Measurements from ENCODE around the gene FGFR2. TPM values are rescaled to one million over a fixed set of nuclear protein-coding genes. Genes with fewer than 3 reads are reported as not detected.

The FGFR2 gene
- polyA plus RNA-seq, 4 donors = 1.1 to 31.2 (median 2.6) TPM

DNA sequence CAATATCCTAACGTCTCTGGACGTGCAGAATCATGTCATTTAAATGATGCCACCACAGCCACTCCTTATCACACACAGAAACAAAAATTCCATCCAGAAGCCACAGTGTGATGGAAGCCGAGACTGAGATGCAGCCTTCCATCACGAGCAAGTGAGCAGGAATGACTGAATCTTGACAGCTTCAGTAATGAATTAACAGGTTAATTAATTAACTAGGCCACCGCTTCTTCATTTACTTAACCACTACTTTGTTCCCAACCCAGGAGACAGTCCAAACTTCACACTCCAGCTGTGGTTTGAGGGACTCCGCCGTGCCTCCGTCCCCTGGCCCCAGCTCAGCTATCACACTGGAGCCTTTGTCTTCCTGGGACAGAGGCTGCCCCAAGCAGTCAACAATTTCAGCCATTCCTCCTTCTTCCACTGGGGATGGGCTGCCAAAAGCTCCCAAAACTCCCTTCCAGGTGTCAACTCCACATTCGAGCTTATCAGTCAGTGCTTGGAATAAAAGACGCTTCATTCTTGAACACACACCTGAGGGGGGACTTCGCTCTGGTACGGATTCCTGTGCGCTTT, 65.9 kb downstream of the FGFR2 start:
- Histone ChIP-seq H3K36me3 (ENCODE audit: control insufficient read depth in 3 of 3, insufficient read depth in 2 of 3, low read depth in 1 of 3, low read length in 3 of 3) (peaks cover 0 to 13% (median 0%) of the 10 kb centered on the region in 3 donors), H3K9me3 (ENCODE audit: control insufficient read depth in 2 of 2, insufficient read depth in 1 of 2, low read depth in 1 of 2, low read length in 1 of 2) (no peaks in the 10 kb centered on the region), H3K4me1 (ENCODE audit: control insufficient read depth in 3 of 3, insufficient read depth in 2 of 3, low read depth in 1 of 3, low read length in 2 of 3) (peaks cover 0 to 8% (median 0%) of the 10 kb centered on the region in 3 donors), H3K27ac (ENCODE audit: low read depth in 1 of 3, low read length in 2 of 3) (no peak overlapping the region), H3K4me3 (ENCODE audit: low read depth in 1 of 3, low read length in 3 of 3) (no peak overlapping the region), H3K27me3 (ENCODE audit: control insufficient read depth in 3 of 3, insufficient read depth in 3 of 3, low read length in 3 of 3) (no peaks in the 10 kb centered on the region)
- DNase-seq = no peak
- WGBS, 3 donors = 82 to 86% (median 84%) methylated on average over 13 of the region's 13 CpGs
- no peak for FAIRE-seq

DNA sequence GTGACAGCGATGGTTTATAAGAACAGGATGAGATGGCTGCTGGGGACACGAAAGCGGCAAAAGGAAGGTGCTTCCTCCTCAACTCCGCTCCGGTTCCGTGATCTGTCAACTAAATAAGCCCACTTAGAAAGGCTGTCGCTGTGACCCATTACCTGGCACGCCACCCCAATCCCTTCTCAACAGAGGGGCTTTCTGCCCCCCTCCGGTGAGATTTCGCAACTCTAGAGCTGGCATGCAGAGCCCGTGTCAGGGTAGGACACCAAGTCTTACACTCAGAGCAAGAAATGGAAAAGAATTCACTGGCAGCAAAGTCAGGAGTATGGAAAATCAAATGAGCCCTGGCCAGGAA, 66.4 kb downstream of the FGFR2 start:
- no peak overlapping the region for H3K27ac ChIP-seq (ENCODE audit: low read depth in 1 of 3, low read length in 2 of 3)
- H3K4me1 ChIP-seq (ENCODE audit: control insufficient read depth in 3 of 3, insufficient read depth in 2 of 3, low read depth in 1 of 3, low read length in 2 of 3) = peaks cover 0 to 8% (median 0%) of the 10 kb centered on the region in 3 donors
- no peaks in the 10 kb centered on the region for H3K27me3 ChIP-seq (ENCODE audit: control insufficient read depth in 3 of 3, insufficient read depth in 3 of 3, low read length in 3 of 3)
- H3K4me3 ChIP-seq (ENCODE audit: low read depth in 1 of 3, low read length in 3 of 3) = no peak overlapping the region
- no peak for FAIRE-seq
- DNase-seq = no peak
- H3K36me3 ChIP-seq (ENCODE audit: control insufficient read depth in 3 of 3, insufficient read depth in 2 of 3, low read depth in 1 of 3, low read length in 3 of 3) = peaks cover 0 to 14% (median 0%) of the 10 kb centered on the region in 3 donors
- 90 to 94% (median 92%) methylated on average over 11 of the region's 11 CpGs for WGBS, 3 donors
- no peaks in the 10 kb centered on the region for H3K9me3 ChIP-seq (ENCODE audit: control insufficient read depth in 2 of 2, insufficient read depth in 1 of 2, low read depth in 1 of 2, low read length in 1 of 2)

GRCh38 chr10:121531076-121531829, 67.0 kb downstream of the FGFR2 start:
- Histone ChIP-seq H3K9me3 (ENCODE audit: control insufficient read depth in 2 of 2, insufficient read depth in 1 of 2, low read depth in 1 of 2, low read length in 1 of 2) (no peaks in the 10 kb centered on the region), H3K27me3 (ENCODE audit: control insufficient read depth in 3 of 3, insufficient read depth in 3 of 3, low read length in 3 of 3) (no peaks in the 10 kb centered on the region), H3K36me3 (ENCODE audit: control insufficient read depth in 3 of 3, insufficient read depth in 2 of 3, low read depth in 1 of 3, low read length in 3 of 3) (peaks cover 0 to 18% (median 0%) of the 10 kb centered on the region in 3 donors), H3K4me3 (ENCODE audit: low read depth in 1 of 3, low read length in 3 of 3) (no peak overlapping the region), H3K4me1 (ENCODE audit: control insufficient read depth in 3 of 3, insufficient read depth in 2 of 3, low read depth in 1 of 3, low read length in 2 of 3) (peaks cover 0 to 8% (median 0%) of the 10 kb centered on the region in 3 donors), H3K27ac (ENCODE audit: low read depth in 1 of 3, low read length in 2 of 3) (peak overlapping the region in 1 of 3 donors; percentile 15)
- FAIRE-seq (no peak), DNase-seq (peak; percentile 13 to 63)
- WGBS, 3 donors = 34 to 64% (median 44%) methylated on average over 13 of the region's 13 CpGs

GRCh38 chr10:121530481-121531075, 67.7 kb downstream of the FGFR2 start:
- Histone ChIP-seq H3K27ac (ENCODE audit: low read depth in 1 of 3, low read length in 2 of 3) (peak overlapping the region in 1 of 3 donors; percentile 15), H3K36me3 (ENCODE audit: control insufficient read depth in 3 of 3, insufficient read depth in 2 of 3, low read depth in 1 of 3, low read length in 3 of 3) (peaks cover 0 to 18% (median 0%) of the 10 kb centered on the region in 3 donors), H3K4me3 (ENCODE audit: low read depth in 1 of 3, low read length in 3 of 3) (no peak overlapping the region), H3K9me3 (ENCODE audit: control insufficient read depth in 2 of 2, insufficient read depth in 1 of 2, low read depth in 1 of 2, low read length in 1 of 2) (no peaks in the 10 kb centered on the region), H3K27me3 (ENCODE audit: control insufficient read depth in 3 of 3, insufficient read depth in 3 of 3, low read length in 3 of 3) (no peaks in the 10 kb centered on the region), H3K4me1 (ENCODE audit: control insufficient read depth in 3 of 3, insufficient read depth in 2 of 3, low read depth in 1 of 3, low read length in 2 of 3) (peaks cover 0 to 12% (median 0%) of the 10 kb centered on the region in 3 donors)
- DNase-seq (no peak), FAIRE-seq (no peak)
- WGBS, 3 donors = 73 to 88% (median 77%) methylated on average over 7 of the region's 7 CpGs

GRCh38 chr10:121527690-121528089, 70.6 kb downstream of the FGFR2 start:
- no peaks in the 10 kb centered on the region for H3K27me3 ChIP-seq (ENCODE audit: control insufficient read depth in 3 of 3, insufficient read depth in 3 of 3, low read length in 3 of 3)
- H3K4me1 ChIP-seq (ENCODE audit: control insufficient read depth in 3 of 3, insufficient read depth in 2 of 3, low read depth in 1 of 3, low read length in 2 of 3) = peaks cover 0 to 35% (median 3%) of the 10 kb centered on the region in 3 donors
- peaks cover 0 to 14% (median 0%) of the 10 kb centered on the region in 3 donors for H3K36me3 ChIP-seq (ENCODE audit: control insufficient read depth in 3 of 3, insufficient read depth in 2 of 3, low read depth in 1 of 3, low read length in 3 of 3)
- no peaks in the 10 kb centered on the region for H3K9me3 ChIP-seq (ENCODE audit: control insufficient read depth in 2 of 2, insufficient read depth in 1 of 2, low read depth in 1 of 2, low read length in 1 of 2)
- FAIRE-seq (no peak), DNase-seq (no peak)
- no peak overlapping the region for H3K4me3 ChIP-seq (ENCODE audit: low read depth in 1 of 3, low read length in 3 of 3)
- 63 to 85% (median 79%) methylated on average over 6 of the region's 6 CpGs for WGBS, 3 donors
- H3K27ac ChIP-seq (ENCODE audit: low read depth in 1 of 3, low read length in 2 of 3) = no peak overlapping the region

- Histone ChIP-seq H3K27ac (ENCODE audit: low read depth in 1 of 3, low read length in 2 of 3) (no peak overlapping the region), H3K4me3 (ENCODE audit: low read depth in 1 of 3, low read length in 3 of 3) (no peak overlapping the region), H3K9me3 (ENCODE audit: control insufficient read depth in 2 of 2, insufficient read depth in 1 of 2, low read depth in 1 of 2, low read length in 1 of 2) (no peaks in the 10 kb centered on the region), H3K36me3 (ENCODE audit: control insufficient read depth in 3 of 3, insufficient read depth in 2 of 3, low read depth in 1 of 3, low read length in 3 of 3) (peaks cover 0 to 10% (median 0%) of the 10 kb centered on the region in 3 donors), H3K27me3 (ENCODE audit: control insufficient read depth in 3 of 3, insufficient read depth in 3 of 3, low read length in 3 of 3) (no peaks in the 10 kb centered on the region), H3K4me1 (ENCODE audit: control insufficient read depth in 3 of 3, insufficient read depth in 2 of 3, low read depth in 1 of 3, low read length in 2 of 3) (peaks cover 0 to 35% (median 3%) of the 10 kb centered on the region in 3 donors)
- DNase-seq (no peak), FAIRE-seq (no peak)
- WGBS, 3 donors = 66 to 82% (median 69%) methylated on average over 8 of the region's 8 CpGs
These were observed 71.4 kb downstream of the FGFR2 start for GRCh38 chr10:121526801-121527221.

DNA sequence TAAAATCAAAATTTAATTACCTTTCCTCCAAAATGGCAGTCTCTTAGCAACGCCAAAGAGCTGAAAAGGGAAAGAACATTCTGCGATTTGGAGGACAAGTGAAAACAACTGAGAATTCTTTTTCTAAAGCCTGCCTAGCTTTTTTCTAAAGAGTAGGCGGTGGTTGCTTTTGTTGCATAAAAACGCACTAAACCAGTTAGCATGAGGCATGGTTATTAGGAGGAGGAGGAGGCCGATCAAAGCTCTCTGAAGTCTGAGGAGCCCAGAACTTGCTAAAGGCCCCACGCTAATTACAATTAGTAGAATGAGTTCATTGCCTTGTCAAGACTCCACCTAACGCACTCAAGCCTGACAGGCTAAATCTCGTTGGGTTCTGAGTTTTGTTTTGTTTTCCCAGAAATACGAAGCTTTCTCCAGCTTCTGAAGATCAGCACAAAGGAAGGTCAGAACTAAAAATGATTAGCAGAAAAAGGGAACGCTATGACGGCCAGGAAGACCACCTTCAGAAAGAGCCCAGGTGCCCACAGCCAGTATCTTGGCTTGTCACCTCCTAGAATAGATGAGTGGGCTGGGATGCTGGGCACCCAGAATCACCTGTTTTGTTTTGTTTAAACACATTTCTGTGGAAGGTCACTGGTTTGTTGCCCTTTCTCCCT, 72.0 kb downstream of the FGFR2 start:
- 79 to 92% (median 86%) methylated on average over 11 of the region's 11 CpGs for WGBS, 3 donors
- no peak for DNase-seq
- H3K36me3 ChIP-seq (ENCODE audit: control insufficient read depth in 3 of 3, insufficient read depth in 2 of 3, low read depth in 1 of 3, low read length in 3 of 3) = peaks cover 0 to 8% (median 0%) of the 10 kb centered on the region in 3 donors
- no peak for FAIRE-seq
- no peak overlapping the region for H3K27ac ChIP-seq (ENCODE audit: low read depth in 1 of 3, low read length in 2 of 3)
- H3K4me3 ChIP-seq (ENCODE audit: low read depth in 1 of 3, low read length in 3 of 3) = no peak overlapping the region
- no peaks in the 10 kb centered on the region for H3K9me3 ChIP-seq (ENCODE audit: control insufficient read depth in 2 of 2, insufficient read depth in 1 of 2, low read depth in 1 of 2, low read length in 1 of 2)
- peaks cover 0 to 32% (median 3%) of the 10 kb centered on the region in 3 donors for H3K4me1 ChIP-seq (ENCODE audit: control insufficient read depth in 3 of 3, insufficient read depth in 2 of 3, low read depth in 1 of 3, low read length in 2 of 3)
- no peaks in the 10 kb centered on the region for H3K27me3 ChIP-seq (ENCODE audit: control insufficient read depth in 3 of 3, insufficient read depth in 3 of 3, low read length in 3 of 3)

Measured in small intestine (tissue), 7 donors.